ENCODE measurements around the gene LSM2. TPM values are rescaled to one million over a fixed set of nuclear protein-coding genes. Genes with fewer than 3 reads are reported as not detected.

Gene LSM2
- total RNA-seq, 2 donors from 2014 or later = 122 to 123 TPM

- DNase-seq = no peak
These were observed 30.9 kb downstream of the LSM2 start for GRCh38 chr6:31775633-31776484.

GRCh38 chr6:31775184-31775583 is 31.6 kb downstream of the LSM2 start:
- ATAC-seq (replicated peaks in 1 of 2) (no peak), DNase-seq (no peak)
- Mint-ChIP-seq H3K27me3 (ENCODE audit: low read depth) (no peaks in the 10 kb centered on the region), H3K4me3 (no peak overlapping the region), H3K4me1 (ENCODE audit: low read depth) (peaks cover 53% of the 10 kb centered on the region), H3K36me3 (ENCODE audit: insufficient read depth in 2 of 2) (no peaks in the 10 kb centered on the region), H3K9me3 (no peaks in the 10 kb centered on the region), H3K27ac (no peak overlapping the region)

More at GRCh38 chr6:31775633-31776484, 30.9 kb downstream of the LSM2 start:
- H3K27ac Mint-ChIP-seq = peak overlapping the region; percentile 85
- peak overlapping the region; percentile 11 to 64 for H3K4me3 Mint-ChIP-seq
- H3K4me1 Mint-ChIP-seq (ENCODE audit: low read depth) = peaks cover 53% of the 10 kb centered on the region
- ATAC-seq (replicated peaks in 1 of 2) = no peak
- H3K27me3 Mint-ChIP-seq (ENCODE audit: low read depth) = no peaks in the 10 kb centered on the region
- no peaks in the 10 kb centered on the region for H3K36me3 Mint-ChIP-seq (ENCODE audit: insufficient read depth in 2 of 2)
- H3K9me3 Mint-ChIP-seq = no peaks in the 10 kb centered on the region

GRCh38 chr6:31771992-31772358 is 34.8 kb downstream of the LSM2 start:
- ATAC-seq (replicated peaks in 1 of 2) = no peak

GRCh38 chr6:31770860-31771259 is 35.9 kb downstream of the LSM2 start:
- H3K27me3 Mint-ChIP-seq (ENCODE audit: low read depth) = no peaks in the 10 kb centered on the region
- ATAC-seq (replicated peaks in 1 of 2) = no peak
- peaks cover 42% of the 10 kb centered on the region for H3K4me1 Mint-ChIP-seq (ENCODE audit: low read depth)
- no peaks in the 10 kb centered on the region for H3K36me3 Mint-ChIP-seq (ENCODE audit: insufficient read depth in 2 of 2)
- no peak for DNase-seq
- no peak overlapping the region for H3K4me3 Mint-ChIP-seq
- no peak overlapping the region for H3K27ac Mint-ChIP-seq
- no peaks in the 10 kb centered on the region for H3K9me3 Mint-ChIP-seq

More at GRCh38 chr6:31771992-31772358, 34.8 kb downstream of the LSM2 start:
- H3K4me3 Mint-ChIP-seq = no peak overlapping the region
- DNase-seq = no peak
- H3K27me3 Mint-ChIP-seq (ENCODE audit: low read depth) = no peaks in the 10 kb centered on the region
- no peak overlapping the region for H3K27ac Mint-ChIP-seq
- no peaks in the 10 kb centered on the region for H3K9me3 Mint-ChIP-seq
- H3K4me1 Mint-ChIP-seq (ENCODE audit: low read depth) = peaks cover 51% of the 10 kb centered on the region
- H3K36me3 Mint-ChIP-seq (ENCODE audit: insufficient read depth in 2 of 2) = no peaks in the 10 kb centered on the region

- H3K27me3 Mint-ChIP-seq (ENCODE audit: low read depth) = no peaks in the 10 kb centered on the region
- no peak overlapping the region for H3K4me3 Mint-ChIP-seq
- H3K9me3 Mint-ChIP-seq = no peaks in the 10 kb centered on the region
- no peak overlapping the region for H3K27ac Mint-ChIP-seq
- ATAC-seq (replicated peaks in 1 of 2) (peak; percentile 84 to 85), DNase-seq (peak; percentile 85 to 90)
- peaks cover 42% of the 10 kb centered on the region for H3K4me1 Mint-ChIP-seq (ENCODE audit: low read depth)
- peaks cover 0 to 2% of the 10 kb centered on the region in 2 donors for H3K36me3 Mint-ChIP-seq (ENCODE audit: insufficient read depth in 2 of 2)
These were observed 36.9 kb downstream of the LSM2 start for GRCh38 chr6:31769684-31770371.

GRCh38 chr6:31768363-31769257 is 38.2 kb downstream of the LSM2 start:
- ATAC-seq (replicated peaks in 1 of 2) (no peak), DNase-seq (no peak)
- no peak overlapping the region for H3K27ac Mint-ChIP-seq
- H3K4me3 Mint-ChIP-seq = no peak overlapping the region
- H3K4me1 Mint-ChIP-seq (ENCODE audit: low read depth) = peaks cover 36% of the 10 kb centered on the region
- no peaks in the 10 kb centered on the region for H3K9me3 Mint-ChIP-seq
- no peaks in the 10 kb centered on the region for H3K27me3 Mint-ChIP-seq (ENCODE audit: low read depth)
- peaks cover 0 to 4% of the 10 kb centered on the region in 2 donors for H3K36me3 Mint-ChIP-seq (ENCODE audit: insufficient read depth in 2 of 2)

GRCh38 chr6:31767096-31767645 is 39.6 kb downstream of the LSM2 start:
- Mint-ChIP-seq H3K4me3 (no peak overlapping the region), H3K36me3 (ENCODE audit: insufficient read depth in 2 of 2) (peaks cover 0 to 10% of the 10 kb centered on the region in 2 donors), H3K27me3 (ENCODE audit: low read depth) (no peaks in the 10 kb centered on the region), H3K4me1 (ENCODE audit: low read depth) (peaks cover 23% of the 10 kb centered on the region), H3K27ac (no peak overlapping the region), H3K9me3 (no peaks in the 10 kb centered on the region)
- no peak for ATAC-seq (replicated peaks in 1 of 2)
- no peak for DNase-seq

- Mint-ChIP-seq H3K27me3 (ENCODE audit: low read depth) (no peaks in the 10 kb centered on the region), H3K27ac (no peak overlapping the region), H3K4me1 (ENCODE audit: low read depth) (peaks cover 14% of the 10 kb centered on the region), H3K9me3 (no peaks in the 10 kb centered on the region), H3K4me3 (no peak overlapping the region), H3K36me3 (ENCODE audit: insufficient read depth in 2 of 2) (peaks cover 0 to 15% of the 10 kb centered on the region in 2 donors)
- ATAC-seq (replicated peaks in 1 of 2) = no peak
- no peak for DNase-seq
These were observed 40.6 kb downstream of the LSM2 start for GRCh38 chr6:31765910-31766794.

GRCh38 chr6:31765559-31765909 is 41.2 kb downstream of the LSM2 start:
- Mint-ChIP-seq H3K36me3 (ENCODE audit: insufficient read depth in 2 of 2) (peaks cover 3 to 21% of the 10 kb centered on the region in 2 donors), H3K4me1 (ENCODE audit: low read depth) (peaks cover 13% of the 10 kb centered on the region), H3K27ac (no peak overlapping the region), H3K9me3 (no peaks in the 10 kb centered on the region), H3K27me3 (ENCODE audit: low read depth) (no peaks in the 10 kb centered on the region), H3K4me3 (no peak overlapping the region)
- ATAC-seq (replicated peaks in 1 of 2) (no peak), DNase-seq (no peak)

- H3K27me3 Mint-ChIP-seq (ENCODE audit: low read depth) = no peaks in the 10 kb centered on the region
- ATAC-seq (replicated peaks in 1 of 2) (no peak), DNase-seq (no peak)
- H3K9me3 Mint-ChIP-seq = no peaks in the 10 kb centered on the region
- H3K27ac Mint-ChIP-seq = no peak overlapping the region
- H3K4me1 Mint-ChIP-seq (ENCODE audit: low read depth) = peaks cover 5% of the 10 kb centered on the region
- H3K4me3 Mint-ChIP-seq = no peak overlapping the region
- H3K36me3 Mint-ChIP-seq (ENCODE audit: insufficient read depth in 2 of 2) = peaks cover 6 to 25% of the 10 kb centered on the region in 2 donors
These were observed 42.6 kb downstream of the LSM2 start for GRCh38 chr6:31764198-31764597.

GRCh38 chr6:31763619-31763940 is 43.2 kb downstream of the LSM2 start:
- H3K27me3 Mint-ChIP-seq (ENCODE audit: low read depth) = no peaks in the 10 kb centered on the region
- peaks cover 5% of the 10 kb centered on the region for H3K4me1 Mint-ChIP-seq (ENCODE audit: low read depth)
- ATAC-seq (replicated peaks in 1 of 2) (no peak), DNase-seq (no peak)
- no peaks in the 10 kb centered on the region for H3K9me3 Mint-ChIP-seq
- H3K4me3 Mint-ChIP-seq = no peak overlapping the region
- peaks cover 6 to 28% of the 10 kb centered on the region in 2 donors for H3K36me3 Mint-ChIP-seq (ENCODE audit: insufficient read depth in 2 of 2)
- no peak overlapping the region for H3K27ac Mint-ChIP-seq

All from activated T-cell treated with anti-CD3 and anti-CD28 coated beads, Interleukin-2, amount 50 U/mL, for 72 hours (primary cell).